Ishikawa (cell line): ENCODE results near the gene CDCA3.

Source experiments
- CEBPB ChIP-seq: IDR thresholded peaks from 2 replicates; pipeline ENCODE4 v1.6.1; 2012
- EGR1 ChIP-seq: IDR thresholded peaks from 2 replicates; pipeline ENCODE4 v1.6.1; 2012
- EP300 ChIP-seq: IDR thresholded peaks from 2 replicates; pipeline ENCODE4 v1.6.1; 2012; ENCODE audit warnings: borderline replicate concordance
- FOXM1 ChIP-seq: IDR thresholded peaks from 2 replicates; pipeline ENCODE4 v1.6.1; 2012; ENCODE audit warnings: low read depth, borderline replicate concordance
- NFIC ChIP-seq: IDR thresholded peaks from 2 replicates; pipeline ENCODE4 v1.6.1; 2012
- TAF1 ChIP-seq: IDR thresholded peaks from 2 replicates; pipeline ENCODE4 v1.6.1; 2012; ENCODE audit warnings: low read depth, mild to moderate bottlenecking
- TCF12 ChIP-seq: IDR thresholded peaks from 2 replicates; pipeline ENCODE4 v1.6.1; 2012; ENCODE audit warnings: low read depth
- TEAD4 ChIP-seq: IDR thresholded peaks from 2 replicates; pipeline ENCODE4 v1.6.1; 2012
- TF ChIP-seq, protein P1 (sequence below): IDR thresholded peaks from 2 replicates; pipeline ENCODE4 v1.6.1; 2012
- TF ChIP-seq, protein P2 (sequence below): IDR thresholded peaks from 2 replicates; pipeline ENCODE4 v1.6.1; 2012; ENCODE audit warnings: low read depth, mild to moderate bottlenecking
- TF ChIP-seq, protein P3 (sequence below): IDR thresholded peaks from 2 replicates; pipeline ENCODE4 v1.6.1; 2012

DNA sequence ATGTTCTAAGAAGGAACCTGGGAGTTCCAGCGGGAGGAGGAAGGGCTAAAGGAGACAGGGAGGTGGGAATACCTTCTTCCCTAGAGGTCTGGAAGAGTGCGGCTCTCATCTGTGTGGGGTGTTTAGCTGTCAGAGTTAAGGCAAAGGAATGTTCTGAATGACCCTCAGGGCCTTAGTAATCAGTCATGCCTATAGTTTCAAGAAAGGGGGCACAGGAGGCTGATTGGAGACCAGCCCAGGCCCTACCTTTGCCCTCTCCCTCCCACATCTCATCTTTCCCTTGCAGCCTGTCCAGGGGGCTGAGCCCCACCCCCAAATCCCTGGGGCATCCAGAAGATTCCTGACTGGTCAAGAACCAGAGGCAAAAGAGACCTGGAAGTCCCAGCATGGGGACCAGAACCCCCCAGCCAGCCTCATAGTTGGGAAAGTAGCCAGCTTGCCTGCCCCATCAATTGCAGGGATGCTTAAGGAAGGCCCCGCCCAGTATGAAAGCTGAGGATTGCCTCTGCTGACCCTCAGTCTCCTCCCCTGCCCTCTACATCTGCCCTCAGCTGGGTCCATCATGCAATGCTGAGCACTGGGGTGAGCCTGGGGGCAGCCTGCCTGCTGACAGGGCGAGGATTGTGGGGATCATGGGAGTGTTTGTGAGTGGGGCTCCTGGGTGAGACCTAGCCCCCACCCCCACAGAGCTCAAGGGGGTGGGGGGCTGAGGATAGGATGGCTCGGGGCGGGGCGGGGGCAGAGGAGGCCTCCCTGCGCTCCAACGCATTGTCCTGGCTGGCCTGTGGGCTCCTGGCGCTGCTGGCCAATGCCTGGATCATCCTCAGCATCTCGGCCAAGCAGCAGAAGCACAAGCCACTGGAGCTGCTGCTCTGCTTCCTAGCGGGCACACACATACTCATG is 27.7 kb downstream of the CDCA3 start:
- no peak for TF ChIP-seq TAF1
- TF ChIP-seq CEBPB: no peak
- TF ChIP-seq, protein P1, sequence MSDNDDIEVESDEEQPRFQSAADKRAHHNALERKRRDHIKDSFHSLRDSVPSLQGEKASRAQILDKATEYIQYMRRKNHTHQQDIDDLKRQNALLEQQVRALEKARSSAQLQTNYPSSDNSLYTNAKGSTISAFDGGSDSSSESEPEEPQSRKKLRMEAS: no peak
- no peak for TF ChIP-seq TEAD4
- TF ChIP-seq, protein P2, sequence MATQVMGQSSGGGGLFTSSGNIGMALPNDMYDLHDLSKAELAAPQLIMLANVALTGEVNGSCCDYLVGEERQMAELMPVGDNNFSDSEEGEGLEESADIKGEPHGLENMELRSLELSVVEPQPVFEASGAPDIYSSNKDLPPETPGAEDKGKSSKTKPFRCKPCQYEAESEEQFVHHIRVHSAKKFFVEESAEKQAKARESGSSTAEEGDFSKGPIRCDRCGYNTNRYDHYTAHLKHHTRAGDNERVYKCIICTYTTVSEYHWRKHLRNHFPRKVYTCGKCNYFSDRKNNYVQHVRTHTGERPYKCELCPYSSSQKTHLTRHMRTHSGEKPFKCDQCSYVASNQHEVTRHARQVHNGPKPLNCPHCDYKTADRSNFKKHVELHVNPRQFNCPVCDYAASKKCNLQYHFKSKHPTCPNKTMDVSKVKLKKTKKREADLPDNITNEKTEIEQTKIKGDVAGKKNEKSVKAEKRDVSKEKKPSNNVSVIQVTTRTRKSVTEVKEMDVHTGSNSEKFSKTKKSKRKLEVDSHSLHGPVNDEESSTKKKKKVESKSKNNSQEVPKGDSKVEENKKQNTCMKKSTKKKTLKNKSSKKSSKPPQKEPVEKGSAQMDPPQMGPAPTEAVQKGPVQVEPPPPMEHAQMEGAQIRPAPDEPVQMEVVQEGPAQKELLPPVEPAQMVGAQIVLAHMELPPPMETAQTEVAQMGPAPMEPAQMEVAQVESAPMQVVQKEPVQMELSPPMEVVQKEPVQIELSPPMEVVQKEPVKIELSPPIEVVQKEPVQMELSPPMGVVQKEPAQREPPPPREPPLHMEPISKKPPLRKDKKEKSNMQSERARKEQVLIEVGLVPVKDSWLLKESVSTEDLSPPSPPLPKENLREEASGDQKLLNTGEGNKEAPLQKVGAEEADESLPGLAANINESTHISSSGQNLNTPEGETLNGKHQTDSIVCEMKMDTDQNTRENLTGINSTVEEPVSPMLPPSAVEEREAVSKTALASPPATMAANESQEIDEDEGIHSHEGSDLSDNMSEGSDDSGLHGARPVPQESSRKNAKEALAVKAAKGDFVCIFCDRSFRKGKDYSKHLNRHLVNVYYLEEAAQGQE: no peak
- no peak for TF ChIP-seq EP300
- TF ChIP-seq EGR1: no peak
- TF ChIP-seq NFIC: no peak
- TF ChIP-seq FOXM1: no peak
- TF ChIP-seq, protein P3, sequence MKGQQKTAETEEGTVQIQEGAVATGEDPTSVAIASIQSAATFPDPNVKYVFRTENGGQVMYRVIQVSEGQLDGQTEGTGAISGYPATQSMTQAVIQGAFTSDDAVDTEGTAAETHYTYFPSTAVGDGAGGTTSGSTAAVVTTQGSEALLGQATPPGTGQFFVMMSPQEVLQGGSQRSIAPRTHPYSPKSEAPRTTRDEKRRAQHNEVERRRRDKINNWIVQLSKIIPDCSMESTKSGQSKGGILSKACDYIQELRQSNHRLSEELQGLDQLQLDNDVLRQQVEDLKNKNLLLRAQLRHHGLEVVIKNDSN: no peak
- TF ChIP-seq TCF12: no peak
